Measurements from ENCODE around the gene SOX12.
"Not testable (repeated sequence)": the region's sequence is repeated elsewhere in the genome, so short reads cannot be mapped to it uniquely, and the experiment has no call there.

Gene SOX12

GRCh38 chr20:353166-353565 is 27.8 kb downstream of the SOX12 start:
- Mint-ChIP-seq H3K27me3 (ENCODE audit: low read depth, poor library complexity) (peaks cover 9% of the 10 kb centered on the region), H3K4me3 (no peak overlapping the region), H3K27ac (no peak overlapping the region), H3K4me1 (peaks cover 28% of the 10 kb centered on the region), H3K36me3 (ENCODE audit: low read depth) (peaks cover 15% of the 10 kb centered on the region), H3K9me3 (no peaks in the 10 kb centered on the region)
- DNase-seq, result no peak
- no peak for TF ChIP-seq CTCF (IDR thresholded peaks at IDR 0.05)

GRCh38 chr20:354298-354977 is 29.1 kb downstream of the SOX12 start:
- Mint-ChIP-seq H3K36me3 (ENCODE audit: low read depth) (peaks cover 8% of the 10 kb centered on the region), H3K27ac (no peak overlapping the region), H3K4me1 (peaks cover 18% of the 10 kb centered on the region), H3K4me3 (no peak overlapping the region), H3K9me3 (no peaks in the 10 kb centered on the region), H3K27me3 (ENCODE audit: low read depth, poor library complexity) (peaks cover 9% of the 10 kb centered on the region)
- peak; percentile 98 for TF ChIP-seq CTCF (IDR thresholded peaks at IDR 0.05)
- peak; percentile 82 for DNase-seq

- H3K9me3 Mint-ChIP-seq; H3K27ac Mint-ChIP-seq; H3K4me3 Mint-ChIP-seq; H3K27me3 Mint-ChIP-seq (ENCODE audit: low read depth, poor library complexity); DNase-seq; H3K36me3 Mint-ChIP-seq (ENCODE audit: low read depth): not testable (repeated sequence)
- peaks cover 30% of the 10 kb centered on the region for H3K4me1 Mint-ChIP-seq
Measured at GRCh38 chr20:356154-356553, 30.8 kb downstream of the SOX12 start.

GRCh38 chr20:356745-357144 is 31.4 kb downstream of the SOX12 start:
- no peaks in the 10 kb centered on the region for H3K9me3 Mint-ChIP-seq
- H3K27ac Mint-ChIP-seq, result peak overlapping the region; percentile 12
- TF ChIP-seq CTCF (IDR thresholded peaks at IDR 0.05), result no peak
- no peak for DNase-seq
- H3K36me3 Mint-ChIP-seq (ENCODE audit: low read depth), result peaks cover 4% of the 10 kb centered on the region
- no peak overlapping the region for H3K4me3 Mint-ChIP-seq
- peaks cover 36% of the 10 kb centered on the region for H3K4me1 Mint-ChIP-seq
- peaks cover 9% of the 10 kb centered on the region for H3K27me3 Mint-ChIP-seq (ENCODE audit: low read depth, poor library complexity)

- H3K36me3 Mint-ChIP-seq (ENCODE audit: low read depth), result no peaks in the 10 kb centered on the region
- H3K4me3 Mint-ChIP-seq, result no peak overlapping the region
- H3K4me1 Mint-ChIP-seq, result peaks cover 36% of the 10 kb centered on the region
- H3K27me3 Mint-ChIP-seq (ENCODE audit: low read depth, poor library complexity), result peaks cover 9% of the 10 kb centered on the region
- DNase-seq, result no peak
- no peak overlapping the region for H3K27ac Mint-ChIP-seq
- no peaks in the 10 kb centered on the region for H3K9me3 Mint-ChIP-seq
- no peak for TF ChIP-seq CTCF (IDR thresholded peaks at IDR 0.05)
Measured at GRCh38 chr20:358891-359555, 33.7 kb downstream of the SOX12 start.

- no peak for DNase-seq
- H3K9me3 Mint-ChIP-seq, result no peaks in the 10 kb centered on the region
- TF ChIP-seq CTCF (IDR thresholded peaks at IDR 0.05), result no peak
- H3K36me3 Mint-ChIP-seq (ENCODE audit: low read depth), result no peaks in the 10 kb centered on the region
- no peak overlapping the region for H3K4me3 Mint-ChIP-seq
- H3K27ac Mint-ChIP-seq, result no peak overlapping the region
- H3K4me1 Mint-ChIP-seq, result peaks cover 47% of the 10 kb centered on the region
- peaks cover 9% of the 10 kb centered on the region for H3K27me3 Mint-ChIP-seq (ENCODE audit: low read depth, poor library complexity)
Measured at GRCh38 chr20:361561-361960, 36.2 kb downstream of the SOX12 start.
